DMS79 (cell line): ENCODE measurements around the gene CLCA1.

Experiments used
- DNase-seq: peaks from one replicate; lab custom pipeline; 2025; lab: John Stamatoyannopoulos, UW

CLCA1 gene

GRCh38 chr1:86503406-86504136 is 34.8 kb downstream of the CLCA1 start:
- peak; percentile 36 for DNase-seq

GRCh38 chr1:86504137-86504479 is 35.4 kb downstream of the CLCA1 start:
- DNase-seq = no peak

GRCh38 chr1:86504895-86505563 is 36.3 kb downstream of the CLCA1 start:
- no peak for DNase-seq

GRCh38 chr1:86505564-86505902 is 36.8 kb downstream of the CLCA1 start:
- DNase-seq = no peak

GRCh38 chr1:86507935-86508582 is 39.3 kb downstream of the CLCA1 start:
- DNase-seq = peak; percentile 62

- DNase-seq = no peak
These were observed 39.8 kb downstream of the CLCA1 start for GRCh38 chr1:86508583-86508969.

- no peak for DNase-seq
These were observed 46.9 kb downstream of the CLCA1 start for GRCh38 chr1:86515597-86515996.

GRCh38 chr1:86516335-86516734 is 47.6 kb downstream of the CLCA1 start:
- no peak for DNase-seq

GRCh38 chr1:86517336-86517735 is 48.6 kb downstream of the CLCA1 start:
- no peak for DNase-seq

GRCh38 chr1:86520789-86521521 is 52.2 kb downstream of the CLCA1 start:
- no peak for DNase-seq

GRCh38 chr1:86521522-86521891 is 52.8 kb downstream of the CLCA1 start:
- DNase-seq = no peak

GRCh38 chr1:86522240-86522639 is 53.5 kb downstream of the CLCA1 start:
- no peak for DNase-seq

GRCh38 chr1:86523670-86524354 is 55.1 kb downstream of the CLCA1 start:
- DNase-seq = no peak

- DNase-seq = no peak
These were observed 58.6 kb downstream of the CLCA1 start for GRCh38 chr1:86527306-86527705.

- DNase-seq = no peak
These were observed 61.6 kb downstream of the CLCA1 start for GRCh38 chr1:86530211-86530845.

- no peak for DNase-seq
These were observed 69.4 kb downstream of the CLCA1 start for GRCh38 chr1:86537928-86538695.

GRCh38 chr1:86538775-86539174 is 70.0 kb downstream of the CLCA1 start:
- DNase-seq = no peak

- no peak for DNase-seq
These were observed 73.1 kb downstream of the CLCA1 start for GRCh38 chr1:86541859-86542258.

GRCh38 chr1:86542631-86543030 is 73.9 kb downstream of the CLCA1 start:
- DNase-seq = no peak

- no peak for DNase-seq
These were observed 78.1 kb downstream of the CLCA1 start, which contains the start of gene CLCA4 for GRCh38 chr1:86546787-86547221. Gene CLCA4, plus strand, starts transcription at chr1:86547078. Its CDS starts 42 bp downstream, at chr1:86547120.

- DNase-seq = no peak
These were observed 80.1 kb downstream of the CLCA1 start for GRCh38 chr1:86548839-86549238.
